Progenitor cell of endocrine pancreas (in vitro differentiated cells): ENCODE measurements around the gene FTO. TPM values are rescaled to one million over a fixed set of nuclear protein-coding genes. Genes with fewer than 3 reads are reported as not detected.

Source experiments
- DNase-seq: peaks from one replicate; pipeline ENCODE4 v3.0.0; 2021; ENCODE audit warnings: low spot score; ENCODE audit not compliant: unreplicated experiment
- H3K27ac Mint-ChIP-seq: 2 replicates; pipeline ENCODE4 v1.8.0; 2021; ENCODE audit warnings: mild to moderate bottlenecking, moderate library complexity, mixed read lengths
- H3K27me3 Mint-ChIP-seq: 2 replicates; pipeline ENCODE4 v1.8.0; 2021; ENCODE audit warnings: mixed read lengths
- H3K36me3 Mint-ChIP-seq: 2 replicates; pipeline ENCODE4 v1.8.0; 2022; ENCODE audit warnings: mixed read lengths; ENCODE audit not compliant: insufficient read depth
- H3K4me1 Mint-ChIP-seq: 2 replicates; pipeline ENCODE4 v1.8.0; 2021; ENCODE audit warnings: low read depth, mixed read lengths
- H3K4me3 Mint-ChIP-seq: 2 replicates; pipeline ENCODE4 v1.8.0; 2021; ENCODE audit warnings: low read depth, mild to moderate bottlenecking, moderate library complexity, mixed read lengths
- H3K9me3 Mint-ChIP-seq: 2 replicates; pipeline ENCODE4 v1.8.0; 2021; ENCODE audit warnings: low read depth, mixed read lengths
- total RNA-seq: library from RNA; stranded (reverse); gene quantifications from 2 replicates; pipeline ENCODE4 v1.2.1, GENCODE V29; 2021
- TF ChIP-seq, protein P1 (sequence below): fragments of 200-600 bp; sonication (generic); IDR thresholded peaks from one replicate; pipeline ENCODE4 v1.5.0; 2021; ENCODE audit warnings: antibody characterized with exemption, mild to moderate bottlenecking; ENCODE audit not compliant: unreplicated experiment

FTO gene
- total RNA-seq, 1 donor from 2014 or later = 78.7 TPM

DNA sequence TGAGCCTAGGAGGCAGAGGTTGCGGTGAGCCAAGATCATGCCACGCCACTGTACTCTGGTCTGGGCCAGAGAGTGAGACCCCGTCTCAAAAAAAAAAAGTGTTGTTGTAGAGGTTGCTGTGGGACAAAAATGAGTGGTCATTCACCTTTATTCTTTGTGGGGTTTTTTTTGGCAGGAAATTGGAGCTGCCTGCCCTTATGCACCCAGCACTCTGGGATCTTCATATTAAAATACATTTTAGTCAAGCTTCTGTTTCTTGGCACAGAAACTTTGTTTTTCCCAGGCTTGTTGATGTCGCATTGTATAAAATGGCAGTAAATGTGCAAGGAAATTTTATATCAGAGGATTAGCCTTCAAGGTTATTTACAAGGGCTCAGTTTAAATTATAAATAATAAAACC lies 174.3 kb downstream of the FTO start:
- no peak overlapping the region for H3K27ac Mint-ChIP-seq
- no peaks in the 10 kb centered on the region for H3K9me3 Mint-ChIP-seq
- H3K36me3 Mint-ChIP-seq = peaks cover 8% of the 10 kb centered on the region
- no peak overlapping the region for H3K4me3 Mint-ChIP-seq
- TF ChIP-seq, protein P1, sequence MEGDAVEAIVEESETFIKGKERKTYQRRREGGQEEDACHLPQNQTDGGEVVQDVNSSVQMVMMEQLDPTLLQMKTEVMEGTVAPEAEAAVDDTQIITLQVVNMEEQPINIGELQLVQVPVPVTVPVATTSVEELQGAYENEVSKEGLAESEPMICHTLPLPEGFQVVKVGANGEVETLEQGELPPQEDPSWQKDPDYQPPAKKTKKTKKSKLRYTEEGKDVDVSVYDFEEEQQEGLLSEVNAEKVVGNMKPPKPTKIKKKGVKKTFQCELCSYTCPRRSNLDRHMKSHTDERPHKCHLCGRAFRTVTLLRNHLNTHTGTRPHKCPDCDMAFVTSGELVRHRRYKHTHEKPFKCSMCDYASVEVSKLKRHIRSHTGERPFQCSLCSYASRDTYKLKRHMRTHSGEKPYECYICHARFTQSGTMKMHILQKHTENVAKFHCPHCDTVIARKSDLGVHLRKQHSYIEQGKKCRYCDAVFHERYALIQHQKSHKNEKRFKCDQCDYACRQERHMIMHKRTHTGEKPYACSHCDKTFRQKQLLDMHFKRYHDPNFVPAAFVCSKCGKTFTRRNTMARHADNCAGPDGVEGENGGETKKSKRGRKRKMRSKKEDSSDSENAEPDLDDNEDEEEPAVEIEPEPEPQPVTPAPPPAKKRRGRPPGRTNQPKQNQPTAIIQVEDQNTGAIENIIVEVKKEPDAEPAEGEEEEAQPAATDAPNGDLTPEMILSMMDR = no peak
- DNase-seq = no peak
- H3K4me1 Mint-ChIP-seq = peaks cover 2% of the 10 kb centered on the region
- no peaks in the 10 kb centered on the region for H3K27me3 Mint-ChIP-seq

DNA sequence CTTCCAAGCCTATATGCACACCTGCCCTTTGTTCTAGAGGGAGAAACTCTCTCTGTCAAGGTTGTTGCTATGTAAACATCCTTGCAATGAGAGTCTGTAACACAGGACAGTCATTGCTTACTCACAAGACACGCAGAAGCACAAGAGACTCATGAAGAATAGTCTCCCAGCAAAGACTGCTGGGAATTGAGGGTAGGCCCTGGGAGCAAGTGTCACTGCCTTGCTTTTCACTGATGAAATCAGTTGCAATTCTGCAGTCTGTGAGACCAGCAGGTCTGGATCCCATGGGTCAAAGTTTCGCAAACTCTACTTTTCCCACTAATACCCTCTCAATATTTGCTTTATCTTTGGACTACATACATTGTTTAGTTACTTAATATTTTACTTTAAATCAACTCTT lies 177.4 kb downstream of the FTO start:
- Mint-ChIP-seq H3K27me3 (no peaks in the 10 kb centered on the region), H3K9me3 (no peaks in the 10 kb centered on the region), H3K4me1 (peaks cover 2% of the 10 kb centered on the region), H3K4me3 (no peak overlapping the region), H3K36me3 (peaks cover 9% of the 10 kb centered on the region), H3K27ac (no peak overlapping the region)
- TF ChIP-seq, protein P1 = no peak
- no peak for DNase-seq

- peaks cover 3% of the 10 kb centered on the region for H3K9me3 Mint-ChIP-seq
- peaks cover 11% of the 10 kb centered on the region for H3K36me3 Mint-ChIP-seq
- H3K4me1 Mint-ChIP-seq = peaks cover 2% of the 10 kb centered on the region
- no peaks in the 10 kb centered on the region for H3K27me3 Mint-ChIP-seq
- no peak overlapping the region for H3K27ac Mint-ChIP-seq
- TF ChIP-seq, protein P1 = no peak
- no peak for DNase-seq
- H3K4me3 Mint-ChIP-seq = no peak overlapping the region
These were observed 178.4 kb downstream of the FTO start for GRCh38 chr16:53882310-53882709.

DNA sequence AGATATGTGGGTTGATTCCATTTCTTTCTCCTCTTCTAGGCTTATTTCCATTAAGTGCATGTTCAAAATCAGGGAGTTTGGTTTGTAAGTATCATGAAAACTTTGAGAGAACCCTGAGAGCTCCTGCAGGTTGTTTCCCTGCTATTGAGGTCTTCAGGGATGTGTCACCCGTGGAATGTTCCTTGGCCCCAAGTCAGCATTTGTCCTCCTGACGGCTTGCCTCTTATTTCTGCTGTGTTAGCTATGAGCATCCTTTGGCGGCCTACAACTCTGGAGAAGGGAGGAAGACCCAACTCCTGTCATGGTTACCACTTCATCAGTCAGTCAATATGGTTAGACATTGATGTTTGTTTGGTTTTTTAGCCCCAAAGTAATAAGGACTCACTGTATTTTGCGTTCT lies 180.8 kb downstream of the FTO start:
- DNase-seq = no peak
- peaks cover 3% of the 10 kb centered on the region for H3K9me3 Mint-ChIP-seq
- H3K27ac Mint-ChIP-seq = no peak overlapping the region
- peaks cover 12% of the 10 kb centered on the region for H3K36me3 Mint-ChIP-seq
- H3K4me1 Mint-ChIP-seq = no peaks in the 10 kb centered on the region
- H3K27me3 Mint-ChIP-seq = no peaks in the 10 kb centered on the region
- H3K4me3 Mint-ChIP-seq = no peak overlapping the region
- TF ChIP-seq, protein P1 = no peak

DNA sequence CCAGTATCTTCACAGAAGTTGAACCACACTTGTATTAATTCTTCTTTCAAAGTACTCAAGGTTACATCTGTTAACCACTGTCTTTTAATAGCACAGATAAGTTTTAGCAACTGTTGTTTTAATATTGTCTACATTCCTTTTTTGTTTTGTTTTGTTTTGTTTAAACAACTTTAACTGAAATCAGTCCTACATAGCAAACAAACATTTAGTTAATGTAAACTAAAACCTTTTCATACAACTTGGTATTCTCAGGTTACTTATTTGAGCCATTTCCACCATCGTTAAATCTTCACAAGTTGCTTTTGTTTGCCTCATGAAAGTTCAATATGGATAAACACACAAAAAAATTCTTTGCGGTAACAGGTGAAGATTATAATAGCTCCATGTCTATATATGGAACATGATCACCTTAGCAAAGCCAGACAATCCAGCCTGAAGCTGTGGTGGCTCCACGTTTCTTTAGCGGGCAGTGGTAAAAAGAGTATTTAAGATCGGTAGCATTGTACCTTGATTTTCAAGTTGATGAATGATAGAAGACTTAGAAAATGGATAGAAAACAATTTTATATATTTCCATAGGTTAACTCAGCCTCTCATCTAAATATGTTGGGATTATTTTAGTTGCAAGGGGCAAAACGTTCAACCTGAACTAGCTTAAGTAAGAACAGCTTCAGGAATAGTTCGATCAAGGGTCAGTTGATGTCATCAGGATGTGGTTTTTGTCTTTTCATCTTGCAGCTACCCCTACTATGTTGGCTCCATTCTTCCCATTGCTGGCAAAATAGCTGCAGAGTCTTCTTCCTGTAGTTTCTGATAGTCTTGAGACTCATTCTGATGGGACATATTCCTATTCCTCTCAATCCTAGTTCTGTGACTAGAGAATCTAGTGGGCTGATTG lies 182.8 kb downstream of the FTO start:
- Mint-ChIP-seq H3K4me1 (no peaks in the 10 kb centered on the region), H3K9me3 (peaks cover 3% of the 10 kb centered on the region), H3K36me3 (peaks cover 8% of the 10 kb centered on the region), H3K27ac (no peak overlapping the region), H3K27me3 (no peaks in the 10 kb centered on the region), H3K4me3 (no peak overlapping the region)
- DNase-seq = no peak
- TF ChIP-seq, protein P1 = no peak
